ENCODE measurements around the gene GPR161. TPM values are rescaled to one million over a fixed set of nuclear protein-coding genes. Genes with fewer than 3 reads are reported as not detected.

Gene GPR161
- total and polyA plus RNA-seq, 9 of the 15 experiments (the other 6 are each of a cell fraction or from before 2014, with no cell fraction given), result 0.15 to 2.4 (median 0.76) TPM

- TF ChIP-seq SAP30 (IDR thresholded peaks at IDR 0.05; ENCODE audit: borderline replicate concordance, insufficient read depth, low read depth, low read length, poor library complexity, severe bottlenecking), result no peak
- TF ChIP-seq SREBF2 (CRISPR knock-in tag; IDR thresholded peaks at IDR 0.05), result no peak
- no peak for TF ChIP-seq BRCA1 (IDR thresholded peaks at IDR 0.05)
- TF ChIP-seq BRCA1 (CRISPR knock-in tag; IDR thresholded peaks at IDR 0.05), result no peak
- TF ChIP-seq ATF1 (CRISPR knock-in tag; IDR thresholded peaks at IDR 0.05), result no peak
- TF ChIP-seq ATF1 (tag; IDR thresholded peaks at IDR 0.05), result no peak
- TF ChIP-seq ZNF431 (CRISPR knock-in tag; IDR thresholded peaks at IDR 0.05), result no peak
- TF ChIP-seq TAF15 (IDR thresholded peaks at IDR 0.05; ENCODE audit: low read depth, low read length), result no peak
- no peak for TF ChIP-seq THRA (IDR thresholded peaks at IDR 0.05)
- no peak for TF ChIP-seq POLR2G (IDR thresholded peaks at IDR 0.05; ENCODE audit: low read depth, low read length)
- no peak for TF ChIP-seq ZNF121 (CRISPR knock-in tag; conservative IDR thresholded peaks at IDR 0.05)
- TF ChIP-seq MEIS2 (IDR thresholded peaks at IDR 0.05; ENCODE audit: partially characterized antibody), result no peak
- 0 out of 2 replicates have a peak, but pooled peaks have one; percentile 10 for TF ChIP-seq DPF2 (IDR thresholded peaks at IDR 0.05)
- TF ChIP-seq THRB (CRISPR knock-in tag; conservative IDR thresholded peaks at IDR 0.05), result no peak
- no peak for TF ChIP-seq FOS (IDR thresholded peaks at IDR 0.05; ENCODE audit: extremely low read depth, insufficient read length)
- TF ChIP-seq BCL6 (CRISPR knock-in tag; IDR thresholded peaks at IDR 0.05), result no peak
- no peak for TF ChIP-seq HDGF (IDR thresholded peaks at IDR 0.05)
- TF ChIP-seq FOXA3 (CRISPR knock-in tag; conservative IDR thresholded peaks at IDR 0.05 in 1 of 2, IDR thresholded peaks at IDR 0.05 in 1 of 2), result 0 out of 4 replicates have a peak, but pooled peaks of 1 of the 2 experiments have one; percentile 4
- no peak for TF ChIP-seq HNRNPH1 (optimal IDR thresholded peaks at IDR 0.05; ENCODE audit: low read depth, low read length)
- TF ChIP-seq PRDM10 (IDR thresholded peaks at IDR 0.05; ENCODE audit: partially characterized antibody), result peak; percentile 10
- TF ChIP-seq SRSF3 (IDR thresholded peaks at IDR 0.05; ENCODE audit: insufficient read depth, low read length), result no peak
- no peak for TF ChIP-seq DDX20 (tag; IDR thresholded peaks at IDR 0.05; ENCODE audit: low read depth)
- no peak for TF ChIP-seq U2AF2 (optimal IDR thresholded peaks at IDR 0.05; ENCODE audit: low read depth, low read length)
- no peak for TF ChIP-seq HMGN3 (IDR thresholded peaks at IDR 0.05; ENCODE audit: borderline replicate concordance, extremely low read depth, insufficient read length, low read depth, low read length)
- no peak for TF ChIP-seq RBM25 (IDR thresholded peaks at IDR 0.05; ENCODE audit: low read depth, low read length, severe bottlenecking)
These were observed 43.4 kb upstream of the GPR161 start (continued) for GRCh38 chr1:168180148-168180524.

Measured in K562 (cell line).